ENCODE data around the gene FAM83D. TPM values are rescaled to one million over a fixed set of nuclear protein-coding genes. Genes with fewer than 3 reads are reported as not detected.

The FAM83D gene
- total and polyA plus RNA-seq, 7 donors = 0.11 to 0.32 (median 0.12) TPM; not detected in 3

DNA sequence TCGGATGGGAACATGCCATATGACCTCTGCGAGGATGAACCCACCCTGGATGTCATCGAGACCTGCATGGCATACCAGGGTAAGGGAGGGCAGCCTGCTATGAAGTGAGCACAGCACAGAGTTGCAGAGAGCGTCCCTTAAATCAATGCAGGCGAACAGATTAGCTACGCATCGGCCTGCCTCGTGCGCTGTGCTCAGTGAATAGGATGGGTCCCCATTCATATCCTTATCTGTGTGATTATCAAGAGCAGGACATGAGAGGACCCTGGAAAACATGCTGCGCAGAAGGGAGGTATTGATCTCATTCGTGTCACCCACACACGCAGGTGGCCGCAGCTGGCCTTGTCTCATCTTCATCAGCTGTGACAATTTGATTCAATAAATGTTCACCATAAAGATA lies 25.6 kb upstream of the FAM83D start:
- TF ChIP-seq, protein P1, sequence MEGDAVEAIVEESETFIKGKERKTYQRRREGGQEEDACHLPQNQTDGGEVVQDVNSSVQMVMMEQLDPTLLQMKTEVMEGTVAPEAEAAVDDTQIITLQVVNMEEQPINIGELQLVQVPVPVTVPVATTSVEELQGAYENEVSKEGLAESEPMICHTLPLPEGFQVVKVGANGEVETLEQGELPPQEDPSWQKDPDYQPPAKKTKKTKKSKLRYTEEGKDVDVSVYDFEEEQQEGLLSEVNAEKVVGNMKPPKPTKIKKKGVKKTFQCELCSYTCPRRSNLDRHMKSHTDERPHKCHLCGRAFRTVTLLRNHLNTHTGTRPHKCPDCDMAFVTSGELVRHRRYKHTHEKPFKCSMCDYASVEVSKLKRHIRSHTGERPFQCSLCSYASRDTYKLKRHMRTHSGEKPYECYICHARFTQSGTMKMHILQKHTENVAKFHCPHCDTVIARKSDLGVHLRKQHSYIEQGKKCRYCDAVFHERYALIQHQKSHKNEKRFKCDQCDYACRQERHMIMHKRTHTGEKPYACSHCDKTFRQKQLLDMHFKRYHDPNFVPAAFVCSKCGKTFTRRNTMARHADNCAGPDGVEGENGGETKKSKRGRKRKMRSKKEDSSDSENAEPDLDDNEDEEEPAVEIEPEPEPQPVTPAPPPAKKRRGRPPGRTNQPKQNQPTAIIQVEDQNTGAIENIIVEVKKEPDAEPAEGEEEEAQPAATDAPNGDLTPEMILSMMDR (IDR thresholded peaks at IDR 0.05) = no peak
- 71 to 77% (median 74%) methylated on average over 13 of the region's 13 CpGs for WGBS, 3 donors
- H3K4me3 ChIP-seq = no peak overlapping the region
- H3K9me3 ChIP-seq = peaks cover 8% of the 10 kb centered on the region
- no peak overlapping the region for H3K27ac ChIP-seq
- peaks cover 0 to 13% (median 2%) of the 10 kb centered on the region in 3 donors for H3K27me3 ChIP-seq (ENCODE audit: insufficient read depth in 3 of 3, low read length in 2 of 3)
- no peaks in the 10 kb centered on the region for H3K36me3 ChIP-seq (ENCODE audit: insufficient read depth in 1 of 2, low read depth in 1 of 2)
- DNase-seq (no peak), ATAC-seq (no peak)
- intact Hi-C loops (cut with DNase I) = no loop called here
- no peaks in the 10 kb centered on the region for H3K4me1 ChIP-seq

DNA sequence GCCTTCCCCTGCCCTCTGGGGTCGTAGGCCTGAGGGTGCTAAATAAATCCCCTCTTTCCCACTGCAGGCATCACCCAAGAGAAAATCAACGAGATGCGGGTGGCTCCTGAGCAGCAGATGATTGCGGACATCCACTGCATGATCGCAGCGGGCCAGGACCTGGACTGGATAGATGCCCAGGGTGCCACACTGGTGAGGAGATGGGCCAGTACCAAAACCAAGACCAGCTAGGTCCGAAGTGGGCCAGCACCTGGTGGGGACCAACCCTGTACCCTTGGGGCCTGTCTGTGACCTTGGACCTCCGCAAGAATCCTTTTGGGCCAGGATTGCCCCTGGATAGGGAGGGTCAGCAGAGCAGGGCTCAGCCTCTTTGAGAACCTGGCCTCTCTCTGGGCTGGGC lies 23.6 kb upstream of the FAM83D start:
- Histone ChIP-seq H3K36me3 (ENCODE audit: insufficient read depth in 1 of 2, low read depth in 1 of 2) (no peaks in the 10 kb centered on the region), H3K27me3 (ENCODE audit: insufficient read depth in 3 of 3, low read length in 2 of 3) (peaks cover 0 to 10% (median 2%) of the 10 kb centered on the region in 3 donors), H3K9me3 (peaks cover 8% of the 10 kb centered on the region), H3K4me1 (no peaks in the 10 kb centered on the region), H3K4me3 (no peak overlapping the region), H3K27ac (no peak overlapping the region)
- intact Hi-C loops (cut with DNase I) = no loop called here
- DNase-seq (no peak), ATAC-seq (no peak)
- TF ChIP-seq, protein P1 (IDR thresholded peaks at IDR 0.05) = no peak
- whole genome bisulfite sequencing, 3 donors = 89 to 90% (median 89%) methylated on average over 8 of the region's 8 CpGs

- Histone ChIP-seq H3K4me1 (no peaks in the 10 kb centered on the region), H3K9me3 (peaks cover 8% of the 10 kb centered on the region), H3K27ac (no peak overlapping the region), H3K4me3 (no peak overlapping the region), H3K36me3 (ENCODE audit: insufficient read depth in 1 of 2, low read depth in 1 of 2) (no peaks in the 10 kb centered on the region), H3K27me3 (ENCODE audit: insufficient read depth in 3 of 3, low read length in 2 of 3) (peaks cover 0 to 7% (median 2%) of the 10 kb centered on the region in 3 donors)
- ATAC-seq = no peak
- intact Hi-C loops (cut with DNase I) = no loop called here
- TF ChIP-seq, protein P1 (IDR thresholded peaks at IDR 0.05) = no peak
- 40 to 65% (median 46%) methylated on average over 5 of the region's 5 CpGs for WGBS, 3 donors
- no peak for DNase-seq
Observed at GRCh38 chr20:38903335-38903734, 22.9 kb upstream of the FAM83D start.

DNA sequence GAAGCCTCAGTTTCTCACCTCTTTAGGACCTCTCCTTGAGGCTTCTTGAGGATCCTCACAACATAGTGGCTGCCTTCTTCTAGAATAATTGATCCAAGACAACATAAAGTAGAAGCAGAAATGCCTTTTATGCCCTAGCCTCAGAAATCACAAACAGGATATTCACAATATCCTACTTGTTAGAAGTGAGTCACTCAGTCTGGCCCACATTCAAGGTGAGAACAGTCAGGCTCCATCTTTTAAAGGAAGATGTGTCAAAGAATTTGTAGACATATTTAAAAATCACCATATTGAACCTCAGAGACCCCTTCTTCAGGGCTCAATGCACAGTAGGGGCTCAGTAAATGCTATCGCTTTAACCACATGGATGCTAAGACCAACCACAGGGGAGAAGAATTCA lies 20.8 kb upstream of the FAM83D start:
- no peak overlapping the region for H3K4me3 ChIP-seq
- 38 to 97% (median 54%) methylated on average over 1 of the region's 1 CpG for WGBS, 3 donors
- ATAC-seq = no peak

More for the DNA sequence above, 20.8 kb upstream of the FAM83D start:
- H3K4me1 ChIP-seq = no peaks in the 10 kb centered on the region
- peaks cover 0 to 5% (median 2%) of the 10 kb centered on the region in 3 donors for H3K27me3 ChIP-seq (ENCODE audit: insufficient read depth in 3 of 3, low read length in 2 of 3)
- H3K9me3 ChIP-seq = peaks cover 8% of the 10 kb centered on the region
- intact Hi-C loops (cut with DNase I) = no loop called here
- no peak for DNase-seq
- TF ChIP-seq, protein P1 (IDR thresholded peaks at IDR 0.05) = no peak
- no peak overlapping the region for H3K27ac ChIP-seq
- no peaks in the 10 kb centered on the region for H3K36me3 ChIP-seq (ENCODE audit: insufficient read depth in 1 of 2, low read depth in 1 of 2)

All from psoas muscle (tissue), 8 donors.